Measurements from ENCODE around the gene JHY. TPM values are rescaled to one million over a fixed set of nuclear protein-coding genes. Genes with fewer than 3 reads are reported as not detected.
A peak's percentile ranks its signal among the peaks of the same experiment; 100 is the strongest.

JHY gene
- total RNA-seq, 2 donors from 2014 or later = 2.2 to 3.0 TPM

GRCh38 chr11:122931510-122931909 is 49.0 kb downstream of the JHY start:
- no peak for DNase-seq
- Mint-ChIP-seq H3K27me3 (no peaks in the 10 kb centered on the region), H3K36me3 (ENCODE audit: low read depth) (peaks cover 2% of the 10 kb centered on the region), H3K4me1 (no peaks in the 10 kb centered on the region), H3K4me3 (no peak overlapping the region), H3K27ac (no peak overlapping the region)
- no peak for ATAC-seq
- H3K9me3 ChIP-seq (ENCODE audit: control insufficient read depth, low read length, poor library complexity, severe bottlenecking) = no peaks in the 10 kb centered on the region

GRCh38 chr11:122933416-122933815 is 50.9 kb downstream of the JHY start:
- Mint-ChIP-seq H3K4me3 (no peak overlapping the region), H3K27me3 (no peaks in the 10 kb centered on the region), H3K4me1 (no peaks in the 10 kb centered on the region), H3K36me3 (ENCODE audit: low read depth) (peaks cover 2% of the 10 kb centered on the region), H3K27ac (no peak overlapping the region)
- no peak for DNase-seq
- no peak for ATAC-seq
- no peaks in the 10 kb centered on the region for H3K9me3 ChIP-seq (ENCODE audit: control insufficient read depth, low read length, poor library complexity, severe bottlenecking)

GRCh38 chr11:122937983-122938382 is 55.4 kb downstream of the JHY start:
- DNase-seq = no peak
- Mint-ChIP-seq H3K4me1 (no peaks in the 10 kb centered on the region), H3K36me3 (ENCODE audit: low read depth) (peaks cover 4% of the 10 kb centered on the region), H3K27ac (no peak overlapping the region), H3K4me3 (no peak overlapping the region), H3K27me3 (no peaks in the 10 kb centered on the region)
- no peak for ATAC-seq
- H3K9me3 ChIP-seq (ENCODE audit: control insufficient read depth, low read length, poor library complexity, severe bottlenecking) = no peaks in the 10 kb centered on the region

- peaks cover 4% of the 10 kb centered on the region for H3K36me3 Mint-ChIP-seq (ENCODE audit: low read depth)
- no peak overlapping the region for H3K4me3 Mint-ChIP-seq
- no peak overlapping the region for H3K27ac Mint-ChIP-seq
- no peaks in the 10 kb centered on the region for H3K4me1 Mint-ChIP-seq
- DNase-seq = no peak
- no peak for ATAC-seq
- no peaks in the 10 kb centered on the region for H3K9me3 ChIP-seq (ENCODE audit: control insufficient read depth, low read length, poor library complexity, severe bottlenecking)
- H3K27me3 Mint-ChIP-seq = no peaks in the 10 kb centered on the region
These were observed 56.0 kb downstream of the JHY start for GRCh38 chr11:122938557-122938956.

GRCh38 chr11:122951211-122951610 is 68.7 kb downstream of the JHY start:
- no peak overlapping the region for H3K27ac Mint-ChIP-seq
- H3K4me3 Mint-ChIP-seq = no peak overlapping the region
- no peaks in the 10 kb centered on the region for H3K27me3 Mint-ChIP-seq
- H3K4me1 Mint-ChIP-seq = peaks cover 6% of the 10 kb centered on the region
- DNase-seq (no peak), ATAC-seq (no peak)
- H3K9me3 ChIP-seq (ENCODE audit: control insufficient read depth, low read length, poor library complexity, severe bottlenecking) = no peaks in the 10 kb centered on the region
- H3K36me3 Mint-ChIP-seq (ENCODE audit: low read depth) = peaks cover 7% of the 10 kb centered on the region

GRCh38 chr11:122954455-122954854 is 71.9 kb downstream of the JHY start:
- H3K9me3 ChIP-seq (ENCODE audit: control insufficient read depth, low read length, poor library complexity, severe bottlenecking) = no peaks in the 10 kb centered on the region
- Mint-ChIP-seq H3K27ac (no peak overlapping the region), H3K4me3 (no peak overlapping the region), H3K36me3 (ENCODE audit: low read depth) (no peaks in the 10 kb centered on the region), H3K4me1 (no peaks in the 10 kb centered on the region), H3K27me3 (no peaks in the 10 kb centered on the region)
- DNase-seq (no peak), ATAC-seq (no peak)

- DNase-seq = no peak
- H3K27ac Mint-ChIP-seq = no peak overlapping the region
- ATAC-seq = no peak
- H3K4me3 Mint-ChIP-seq = no peak overlapping the region
- H3K36me3 Mint-ChIP-seq (ENCODE audit: low read depth) = no peaks in the 10 kb centered on the region
- peaks cover 40% of the 10 kb centered on the region for H3K27me3 Mint-ChIP-seq
- H3K9me3 ChIP-seq (ENCODE audit: control insufficient read depth, low read length, poor library complexity, severe bottlenecking) = no peaks in the 10 kb centered on the region
- H3K4me1 Mint-ChIP-seq = no peaks in the 10 kb centered on the region
These were observed 81.4 kb downstream of the JHY start for GRCh38 chr11:122963961-122964360.

GRCh38 chr11:122976061-122976733 is 93.6 kb downstream of the JHY start:
- no peaks in the 10 kb centered on the region for H3K9me3 ChIP-seq (ENCODE audit: control insufficient read depth, low read length, poor library complexity, severe bottlenecking)
- DNase-seq (no peak), ATAC-seq (no peak)
- Mint-ChIP-seq H3K4me1 (peaks cover 9% of the 10 kb centered on the region), H3K27me3 (peaks cover 88% of the 10 kb centered on the region), H3K27ac (peak overlapping the region; percentile 83), H3K4me3 (peak overlapping the region; percentile 80), H3K36me3 (ENCODE audit: low read depth) (peaks cover 7% of the 10 kb centered on the region)

- Mint-ChIP-seq H3K27ac (peak overlapping the region; percentile 83), H3K4me1 (peaks cover 12% of the 10 kb centered on the region), H3K36me3 (ENCODE audit: low read depth) (peaks cover 6% of the 10 kb centered on the region), H3K27me3 (peaks cover 92% of the 10 kb centered on the region), H3K4me3 (peak overlapping the region; percentile 80)
- DNase-seq (no peak), ATAC-seq (no peak)
- no peaks in the 10 kb centered on the region for H3K9me3 ChIP-seq (ENCODE audit: control insufficient read depth, low read length, poor library complexity, severe bottlenecking)
These were observed 94.3 kb downstream of the JHY start for GRCh38 chr11:122976734-122977469.

- no peak overlapping the region for H3K27ac Mint-ChIP-seq
- no peaks in the 10 kb centered on the region for H3K9me3 ChIP-seq (ENCODE audit: control insufficient read depth, low read length, poor library complexity, severe bottlenecking)
- H3K27me3 Mint-ChIP-seq = peaks cover 94% of the 10 kb centered on the region
- ATAC-seq (no peak), DNase-seq (no peak)
- no peak overlapping the region for H3K4me3 Mint-ChIP-seq
- H3K36me3 Mint-ChIP-seq (ENCODE audit: low read depth) = peaks cover 9% of the 10 kb centered on the region
- H3K4me1 Mint-ChIP-seq = peaks cover 12% of the 10 kb centered on the region
These were observed 95.1 kb downstream of the JHY start for GRCh38 chr11:122977470-122978298.

- no peak overlapping the region for H3K27ac Mint-ChIP-seq
- H3K36me3 Mint-ChIP-seq (ENCODE audit: low read depth) = peaks cover 11% of the 10 kb centered on the region
- ATAC-seq (no peak), DNase-seq (no peak)
- no peak overlapping the region for H3K4me3 Mint-ChIP-seq
- H3K27me3 Mint-ChIP-seq = peaks cover 94% of the 10 kb centered on the region
- no peaks in the 10 kb centered on the region for H3K9me3 ChIP-seq (ENCODE audit: control insufficient read depth, low read length, poor library complexity, severe bottlenecking)
- peaks cover 12% of the 10 kb centered on the region for H3K4me1 Mint-ChIP-seq
These were observed 95.7 kb downstream of the JHY start for GRCh38 chr11:122978299-122978620.

- DNase-seq (no peak), ATAC-seq (no peak)
- H3K36me3 Mint-ChIP-seq (ENCODE audit: low read depth) = peaks cover 11% of the 10 kb centered on the region
- H3K27ac Mint-ChIP-seq = no peak overlapping the region
- peak overlapping the region; percentile 28 for H3K4me3 Mint-ChIP-seq
- H3K4me1 Mint-ChIP-seq = peaks cover 18% of the 10 kb centered on the region
- H3K9me3 ChIP-seq (ENCODE audit: control insufficient read depth, low read length, poor library complexity, severe bottlenecking) = no peaks in the 10 kb centered on the region
- H3K27me3 Mint-ChIP-seq = peaks cover 89% of the 10 kb centered on the region
These were observed 96.7 kb downstream of the JHY start for GRCh38 chr11:122979103-122979814.

All from T-helper 17 cell (primary cell).